ENCODE measurements around the gene SNAPC2. TPM values are rescaled to one million over a fixed set of nuclear protein-coding genes. Genes with fewer than 3 reads are reported as not detected.
"Not testable (repeated sequence)": the region's sequence is repeated elsewhere in the genome, so short reads cannot be mapped to it uniquely, and the experiment has no call there.

Gene SNAPC2
- total and polyA plus RNA-seq, 12 donors, result 8.2 to 38.2 (median 20.9) TPM

DNA sequence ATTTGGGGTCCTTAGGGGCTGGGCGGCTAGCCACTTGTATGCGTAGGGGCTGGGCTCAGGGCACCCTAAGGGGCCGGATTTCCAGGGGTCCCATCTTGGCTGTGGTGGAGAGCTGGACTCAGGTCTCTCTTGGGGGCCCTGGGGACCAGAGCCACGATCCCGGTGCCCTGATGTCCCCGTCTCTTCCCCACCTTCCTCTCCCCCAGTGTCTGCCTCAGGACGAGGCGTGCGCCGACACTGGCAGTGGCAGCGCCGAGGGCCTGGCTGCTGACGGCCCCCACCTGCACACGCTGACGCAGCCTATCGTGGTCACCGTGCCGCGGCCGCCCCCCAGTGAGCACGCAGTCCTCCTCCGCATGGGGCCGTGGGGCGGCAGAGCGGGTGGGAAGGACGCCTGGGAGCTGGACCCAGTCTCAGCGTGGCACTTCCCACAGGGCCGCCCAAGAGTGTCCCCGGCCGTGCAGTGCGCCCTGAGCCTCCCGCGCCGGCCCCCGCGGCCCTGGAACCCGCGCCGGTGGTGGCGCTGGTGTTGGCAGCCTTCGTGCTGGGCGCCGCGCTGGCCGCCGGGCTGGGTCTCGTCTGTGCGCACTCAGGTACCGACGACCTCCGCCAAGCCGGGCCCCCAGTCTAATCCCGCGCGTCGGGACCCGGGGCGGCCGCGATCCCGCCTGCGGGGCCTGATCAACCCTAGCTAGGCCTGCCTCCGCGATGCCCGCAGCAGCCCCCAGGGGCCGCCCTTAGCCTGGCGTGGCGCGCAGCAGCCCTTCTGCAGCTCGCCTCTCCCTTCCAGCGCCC, 2.7 kb upstream of the SNAPC2 start:
- DNase-seq, result peak in 2 of 7 donors; percentile 63 to 79
- Histone ChIP-seq H3K4me3 (peak overlapping the region in 1 of 4 donors; percentile 32), H3K27ac (peak overlapping the region in 1 of 5 donors; percentile 68), H3K4me1 (replicated peaks in 1 of 2) (peaks cover 21 to 31% of the 10 kb centered on the region in 2 donors), H3K9me3 (replicated peaks in 1 of 3) (no peaks in the 10 kb centered on the region), H3K27me3 (peaks cover 25% of the 10 kb centered on the region), H3K36me3 (replicated peaks in 1 of 2) (peaks cover 0 to 13% of the 10 kb centered on the region in 2 donors)
- WGBS, 4 donors, result 5 to 13% (median 8%) methylated on average over 4 to 71 of the region's 71 CpGs
- no peak for TF ChIP-seq POLR2A (IDR thresholded peaks at IDR 0.05)
- TF ChIP-seq CTCF (IDR thresholded peaks at IDR 0.05), result peak; percentile 20 to 50 (median 32)
- intact Hi-C loops (cut with DNase I), result no loop called here

- 36 to 53% (median 42%) methylated on average over 29 of the region's 29 CpGs for WGBS, 4 donors
- H3K9me3 ChIP-seq (replicated peaks in 1 of 3); intact Hi-C loops (cut with DNase I): not testable (repeated sequence)
- peaks cover 0 to 11% of the 10 kb centered on the region in 2 donors for H3K36me3 ChIP-seq (replicated peaks in 1 of 2)
- DNase-seq, result peak in 1 of 7 donors; percentile 56
- H3K4me1 ChIP-seq (replicated peaks in 1 of 2), result peaks cover 21 to 31% of the 10 kb centered on the region in 2 donors
- peaks cover 25% of the 10 kb centered on the region for H3K27me3 ChIP-seq
- peak overlapping the region in 1 of 5 donors; percentile 68 for H3K27ac ChIP-seq
- peak overlapping the region in 1 of 4 donors; percentile 32 for H3K4me3 ChIP-seq
Observed at GRCh38 chr19:7918062-7918614, 2.0 kb upstream of the SNAPC2 start.

GRCh38 chr19:7918615-7919421, 1.3 kb upstream of the SNAPC2 start:
- 58 to 69% (median 60%) methylated on average over 27 to 42 of the region's 42 CpGs for WGBS, 4 donors
- peak in 1 of 7 donors; percentile 65 for DNase-seq
- Histone ChIP-seq H3K4me3 (no peak overlapping the region), H3K27ac (no peak overlapping the region), H3K4me1 (replicated peaks in 1 of 2) (peaks cover 21 to 31% of the 10 kb centered on the region in 2 donors), H3K36me3 (replicated peaks in 1 of 2) (peaks cover 0 to 11% of the 10 kb centered on the region in 2 donors), H3K27me3 (peaks cover 25% of the 10 kb centered on the region), H3K9me3 (replicated peaks in 1 of 3) (no peaks in the 10 kb centered on the region)
- TF ChIP-seq POLR2A (IDR thresholded peaks at IDR 0.05) (no peak), CTCF (IDR thresholded peaks at IDR 0.05) (no peak)
- intact Hi-C loops (cut with DNase I), result no loop called here

DNA sequence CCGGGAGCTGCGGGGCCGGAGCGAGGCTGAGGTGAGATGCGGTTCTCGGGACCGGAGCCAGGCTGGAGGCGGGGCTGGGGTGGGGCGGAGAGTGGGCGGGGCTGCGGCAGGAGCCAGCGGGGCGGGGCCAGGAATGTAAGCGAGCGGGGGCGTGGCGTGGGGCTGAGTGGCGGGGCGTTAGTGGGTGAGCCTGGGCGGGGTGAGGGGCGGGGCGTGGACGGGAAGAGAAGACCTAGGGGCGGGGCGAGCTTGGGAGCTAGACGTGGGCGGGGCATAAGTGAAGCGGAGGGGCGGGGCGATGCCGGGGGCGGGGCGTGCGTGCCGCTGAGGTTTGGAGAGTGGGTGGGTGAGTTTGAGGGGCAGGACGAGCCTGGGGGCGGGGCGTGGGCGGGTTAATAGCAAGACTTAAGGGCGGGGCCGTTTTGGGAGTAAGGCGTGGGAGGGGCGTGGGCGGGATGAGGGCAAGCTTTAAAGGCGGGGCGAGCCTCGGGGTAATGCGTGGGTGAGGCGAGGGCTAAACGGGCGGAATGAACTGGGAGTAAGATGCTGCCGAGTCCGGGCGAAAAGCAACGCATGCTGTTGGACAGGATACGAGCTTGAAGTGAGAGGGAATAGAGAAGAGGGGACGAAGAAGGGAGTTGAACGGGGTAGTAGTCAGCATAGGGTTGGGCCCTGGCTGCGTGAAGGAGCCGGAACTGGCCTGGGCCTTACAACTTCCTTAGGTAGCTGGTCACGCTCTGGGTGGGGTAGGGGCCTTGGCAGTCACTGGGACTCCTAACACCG, 572 bp downstream of the SNAPC2 start:
- 0 to 2% (median 1%) methylated on average over 28 to 62 of the region's 62 CpGs for WGBS, 4 donors
- TF ChIP-seq CTCF (IDR thresholded peaks at IDR 0.05) (no peak), POLR2A (IDR thresholded peaks at IDR 0.05) (peak; percentile 13 to 65)
- Histone ChIP-seq H3K36me3 (replicated peaks in 1 of 2) (peaks cover 0 to 11% of the 10 kb centered on the region in 2 donors), H3K4me3 (peak overlapping the region in 3 of 4 donors; percentile 22 to 96 (median 56)), H3K4me1 (replicated peaks in 1 of 2) (peaks cover 35 to 43% of the 10 kb centered on the region in 2 donors), H3K27ac (peak overlapping the region; percentile 85 to 97 (median 88)), H3K27me3 (peaks cover 25% of the 10 kb centered on the region), H3K9me3 (replicated peaks in 1 of 3) (no peaks in the 10 kb centered on the region)
- intact Hi-C loops (cut with DNase I), result no loop called here
- DNase-seq, result peak; percentile 100

Measured in adrenal gland (tissue), 12 donors.